Ascending aorta (tissue), 2 donors: ENCODE data around the gene CD3D. TPM values are rescaled to one million over a fixed set of nuclear protein-coding genes. Genes with fewer than 3 reads are reported as not detected.

ENCODE experiments used
- DNase-seq, 2 donors: peaks; one replicate each; pipeline ENCODE4 v3.0.0-alpha.2; 2019; ENCODE audit warnings: low spot score in 2 of 2
- H3K27ac ChIP-seq, 2 donors: fragments of 200-600 bp; sonication (generic); one replicate each; pipeline ENCODE4 v1.5.1; 2016 to 2017; ENCODE audit warnings: mild to moderate bottlenecking in 1 of 2
- H3K27me3 ChIP-seq: fragments of 200-600 bp; sonication (generic); one replicate; pipeline ENCODE4 v1.5.1; 2017
- H3K36me3 ChIP-seq, 2 donors: fragments of 200-600 bp; sonication (generic); one replicate each; pipeline ENCODE4 v1.5.1; 2016
- H3K4me1 ChIP-seq, 2 donors: fragments of 200-600 bp; sonication (generic); one replicate each; pipeline ENCODE4 v1.5.1; 2016 to 2017; ENCODE audit warnings: mild to moderate bottlenecking in 1 of 2
- H3K4me3 ChIP-seq, 2 donors: fragments of 200-600 bp; sonication (generic); one replicate each; pipeline ENCODE4 v1.5.1; 2016 to 2017; ENCODE audit warnings: mild to moderate bottlenecking in 1 of 2
- H3K9me3 ChIP-seq, 2 donors: fragments of 200-600 bp; sonication (generic); one replicate each; pipeline ENCODE4 v1.5.1; 2016
- intact Hi-C: fragments of 100-400 bp; cut with DNase I; formaldehyde crosslinking; loops from one replicate; pipeline ENCODE4 v1.15.1; 2023
- total RNA-seq: library from RNA; depleted of rRNA; stranded (reverse); fragments of >200 nt; gene quantifications from one replicate; pipeline ENCODE4 v1.1.0, GENCODE V29; 2016
- TF ChIP-seq, protein P1 (sequence below), 3 experiments: fragments of 200-600 bp in 2 of 3; fragments of 450-650 bp in 1 of 3; sonication (generic) in 2 of 3; IDR thresholded peaks; one replicate each; pipeline ENCODE4 v1.5.1; 2016 to 2019; ENCODE audit warnings: antibody characterized with exemption in 3 of 3, mild to moderate bottlenecking in 1 of 3, moderate library complexity in 1 of 3

The CD3D gene
- total RNA-seq, 1 donor from 2014 or later: not detected

DNA sequence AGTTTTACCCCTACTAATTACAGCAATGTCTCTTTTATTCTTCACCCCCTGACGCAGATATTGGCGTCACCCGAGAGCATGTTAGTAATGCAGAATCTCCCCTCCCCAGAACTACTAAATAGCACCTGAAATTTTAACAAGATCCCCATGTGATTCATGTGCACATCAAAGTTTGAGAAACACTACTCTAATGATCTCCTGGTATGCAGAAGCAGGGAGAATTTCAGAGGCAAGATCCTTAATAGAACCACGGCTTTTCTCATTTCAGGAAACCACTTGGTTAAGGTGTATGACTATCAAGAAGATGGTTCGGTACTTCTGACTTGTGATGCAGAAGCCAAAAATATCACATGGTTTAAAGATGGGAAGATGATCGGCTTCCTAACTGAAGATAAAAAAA, 7.0 kb upstream of the CD3D start:
- intact Hi-C loops: no loop called here
- Histone ChIP-seq H3K4me1 (no peaks in the 10 kb centered on the region), H3K36me3 (no peaks in the 10 kb centered on the region), H3K27me3 (no peaks in the 10 kb centered on the region), H3K27ac (no peak overlapping the region), H3K4me3 (no peak overlapping the region), H3K9me3 (no peaks in the 10 kb centered on the region)
- TF ChIP-seq, protein P1, sequence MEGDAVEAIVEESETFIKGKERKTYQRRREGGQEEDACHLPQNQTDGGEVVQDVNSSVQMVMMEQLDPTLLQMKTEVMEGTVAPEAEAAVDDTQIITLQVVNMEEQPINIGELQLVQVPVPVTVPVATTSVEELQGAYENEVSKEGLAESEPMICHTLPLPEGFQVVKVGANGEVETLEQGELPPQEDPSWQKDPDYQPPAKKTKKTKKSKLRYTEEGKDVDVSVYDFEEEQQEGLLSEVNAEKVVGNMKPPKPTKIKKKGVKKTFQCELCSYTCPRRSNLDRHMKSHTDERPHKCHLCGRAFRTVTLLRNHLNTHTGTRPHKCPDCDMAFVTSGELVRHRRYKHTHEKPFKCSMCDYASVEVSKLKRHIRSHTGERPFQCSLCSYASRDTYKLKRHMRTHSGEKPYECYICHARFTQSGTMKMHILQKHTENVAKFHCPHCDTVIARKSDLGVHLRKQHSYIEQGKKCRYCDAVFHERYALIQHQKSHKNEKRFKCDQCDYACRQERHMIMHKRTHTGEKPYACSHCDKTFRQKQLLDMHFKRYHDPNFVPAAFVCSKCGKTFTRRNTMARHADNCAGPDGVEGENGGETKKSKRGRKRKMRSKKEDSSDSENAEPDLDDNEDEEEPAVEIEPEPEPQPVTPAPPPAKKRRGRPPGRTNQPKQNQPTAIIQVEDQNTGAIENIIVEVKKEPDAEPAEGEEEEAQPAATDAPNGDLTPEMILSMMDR (IDR thresholded peaks at IDR 0.05): no peak
- no peak for DNase-seq

DNA sequence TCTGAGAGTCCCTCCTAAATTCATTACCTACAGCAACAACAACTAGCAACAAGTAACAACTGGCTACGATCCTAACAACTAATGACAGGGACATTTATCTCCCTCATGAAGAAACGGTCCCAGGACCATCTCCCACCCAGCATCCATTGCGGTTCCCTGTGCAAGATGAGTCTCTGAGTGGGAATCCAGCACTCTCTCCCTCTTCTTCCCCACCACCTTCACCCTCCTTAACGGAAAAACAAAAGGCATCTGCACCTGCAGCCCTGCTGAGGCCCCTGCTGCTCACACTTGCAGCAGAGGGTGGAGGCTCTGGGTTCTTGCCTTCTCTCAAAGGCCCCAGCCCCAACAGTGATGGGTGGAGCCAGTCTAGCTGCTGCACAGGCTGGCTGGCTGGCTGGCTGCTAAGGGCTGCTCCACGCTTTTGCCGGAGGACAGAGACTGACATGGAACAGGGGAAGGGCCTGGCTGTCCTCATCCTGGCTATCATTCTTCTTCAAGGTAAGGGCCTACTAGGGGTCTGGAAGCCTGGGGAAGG, 1.5 kb upstream of the CD3D start, which contains the start of gene CD3G:
Gene CD3G, plus strand, starts transcription at position 364 of the 535 bp plus-strand sequence. Its CDS starts 80 bp downstream, at position 444.
- Histone ChIP-seq H3K4me1 (no peaks in the 10 kb centered on the region), H3K9me3 (no peaks in the 10 kb centered on the region), H3K36me3 (no peaks in the 10 kb centered on the region), H3K27me3 (no peaks in the 10 kb centered on the region), H3K4me3 (no peak within 1 kb of the TSS), H3K27ac (no peak within 1 kb of the TSS)
- TF ChIP-seq, protein P1 (IDR thresholded peaks at IDR 0.05): no peak
- intact Hi-C loops: no loop called here
- no peak for DNase-seq

DNA sequence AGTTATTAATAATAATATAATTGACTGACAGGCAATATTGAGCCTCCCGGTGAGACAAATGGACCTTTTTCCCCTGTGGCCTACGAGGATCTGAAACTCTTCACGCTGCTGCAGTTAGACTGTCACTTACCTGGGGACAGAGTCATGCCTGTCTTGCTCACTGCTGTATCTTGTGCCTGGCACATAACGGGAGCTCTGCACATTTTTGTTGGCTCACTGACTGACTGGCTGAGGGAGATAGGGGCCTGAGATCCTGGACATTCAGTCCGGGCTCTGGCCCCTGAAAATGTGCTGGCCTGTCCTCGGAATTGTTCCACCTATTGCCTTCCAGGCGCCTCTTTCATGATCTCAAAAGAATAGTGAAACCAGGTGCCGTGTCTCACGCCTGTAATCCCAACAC, 743 bp upstream of the CD3D start:
- intact Hi-C loops: no loop called here

DNA sequence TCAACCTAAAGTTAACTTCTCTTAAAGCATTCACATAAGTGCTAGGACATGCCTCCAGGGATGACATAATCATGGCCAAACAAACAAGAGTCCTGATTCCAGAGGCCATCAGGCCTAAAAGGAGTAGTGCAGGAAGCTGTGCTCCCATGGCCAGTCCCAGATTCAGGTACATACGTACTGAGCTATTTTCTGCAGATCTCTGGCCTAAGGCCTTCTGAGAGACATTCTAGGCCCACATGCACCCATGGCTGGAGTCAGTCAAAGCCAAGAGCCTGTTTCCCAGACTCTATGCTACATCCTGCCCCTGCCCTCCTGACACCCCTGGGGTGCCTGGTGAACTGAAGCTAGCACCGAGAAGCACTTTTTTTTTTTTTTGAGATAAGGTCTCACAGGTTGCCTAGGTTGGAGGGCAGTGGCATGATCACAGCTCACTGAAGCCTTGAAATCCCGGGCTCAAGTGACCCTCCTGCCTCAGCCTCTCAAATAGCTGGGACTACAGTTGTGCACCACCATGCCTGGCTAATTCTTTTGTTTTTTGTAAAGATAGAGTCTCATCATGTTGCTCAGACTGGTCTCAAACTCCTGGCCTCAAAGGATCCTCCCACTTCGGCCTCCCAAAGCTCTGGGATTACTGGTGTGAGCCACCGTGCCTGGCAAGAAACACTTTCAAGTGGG, 553 bp downstream of the CD3D start:
- Histone ChIP-seq H3K4me1 (no peaks in the 10 kb centered on the region), H3K27me3 (no peaks in the 10 kb centered on the region), H3K4me3 (no peak overlapping the region), H3K27ac (no peak overlapping the region), H3K9me3 (no peaks in the 10 kb centered on the region), H3K36me3 (no peaks in the 10 kb centered on the region)
- DNase-seq: no peak
- TF ChIP-seq, protein P1 (IDR thresholded peaks at IDR 0.05): no peak
- intact Hi-C loops: no loop called here

More for the DNA sequence above, 743 bp upstream of the CD3D start:
- DNase-seq: no peak
- Histone ChIP-seq H3K27me3 (no peaks in the 10 kb centered on the region), H3K4me3 (no peak overlapping the region), H3K27ac (no peak overlapping the region), H3K36me3 (no peaks in the 10 kb centered on the region), H3K4me1 (no peaks in the 10 kb centered on the region), H3K9me3 (no peaks in the 10 kb centered on the region)
- TF ChIP-seq, protein P1 (IDR thresholded peaks at IDR 0.05): no peak

DNA sequence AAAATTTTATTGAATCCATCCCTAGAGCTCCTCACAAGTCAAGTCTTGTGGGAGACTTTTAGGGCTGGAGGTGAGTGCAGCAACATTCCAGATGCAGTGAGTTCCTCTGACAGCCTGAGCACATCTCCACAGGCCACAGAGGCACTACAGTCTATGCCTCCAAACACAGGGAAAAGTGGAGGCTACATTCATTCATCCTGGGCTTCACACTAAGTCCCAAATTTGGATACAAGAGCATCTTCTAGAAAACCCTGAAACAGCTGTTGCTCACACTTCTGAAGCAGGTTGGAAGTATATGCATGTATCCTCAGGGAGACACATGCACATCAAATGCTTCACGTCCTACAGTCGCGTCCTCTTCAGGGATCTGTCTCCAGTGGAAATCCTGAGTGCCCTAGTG, 1.2 kb downstream of the CD3D start:
- intact Hi-C loops: no loop called here
- H3K27me3 ChIP-seq: no peaks in the 10 kb centered on the region
- no peaks in the 10 kb centered on the region for H3K4me1 ChIP-seq
- no peak for DNase-seq
- H3K36me3 ChIP-seq: no peaks in the 10 kb centered on the region
- H3K4me3 ChIP-seq: no peak overlapping the region
- no peaks in the 10 kb centered on the region for H3K9me3 ChIP-seq
- TF ChIP-seq, protein P1 (IDR thresholded peaks at IDR 0.05): no peak
- H3K27ac ChIP-seq: no peak overlapping the region
